DOHH2 (cell line): ENCODE data around the gene LEF1.
A peak's percentile ranks its signal among the peaks of the same experiment; 100 is the strongest.

Experiments used
- H3F3A ChIP-seq: fragments of 200-600 bp; sonication (generic), shearing (Covaris generic); 2 replicates; pipeline ENCODE4 v1.6.0; 2016; ENCODE audit warnings: antibody characterized with exemption, mild to moderate bottlenecking; ENCODE audit not compliant: control insufficient read depth, insufficient read depth
- H3K27ac ChIP-seq: fragments of 200-600 bp; sonication (generic); 2 replicates; pipeline ENCODE4 v1.5.1; 2014; ENCODE audit warnings: low read depth, mild to moderate bottlenecking, low read length, moderate library complexity
- H3K27me3 ChIP-seq: fragments of 200-600 bp; sonication (generic); 2 replicates; pipeline ENCODE4 v1.6.1; 2014; ENCODE audit warnings: mild to moderate bottlenecking, low read length, mixed read lengths; ENCODE audit not compliant: control insufficient read depth
- H3K36me3 ChIP-seq: fragments of 200-600 bp; sonication (generic); 2 replicates; pipeline ENCODE4 v1.6.1; 2014; ENCODE audit warnings: mild to moderate bottlenecking, low read length, moderate library complexity, mixed read lengths; ENCODE audit not compliant: control insufficient read depth
- H3K4me1 ChIP-seq: fragments of 200-600 bp; sonication (generic); 2 replicates; pipeline ENCODE4 v1.6.1; 2014; ENCODE audit warnings: mild to moderate bottlenecking, low read length, mixed read lengths; ENCODE audit not compliant: control insufficient read depth
- H3K4me2 ChIP-seq: fragments of 200-600 bp; sonication (generic); 2 replicates; pipeline ENCODE4 v1.6.0; 2014; ENCODE audit warnings: mild to moderate bottlenecking, low read length, moderate library complexity
- H3K4me3 ChIP-seq: fragments of 200-600 bp; sonication (generic); 2 replicates; pipeline ENCODE4 v1.5.1; 2014; ENCODE audit warnings: mild to moderate bottlenecking, low read length, mixed read lengths
- H3K79me2 ChIP-seq: fragments of 200-600 bp; sonication (generic); 2 replicates; pipeline ENCODE4 v1.6.1; 2014; ENCODE audit warnings: mild to moderate bottlenecking, low read length, mixed read lengths; ENCODE audit not compliant: control insufficient read depth
- H3K9me2 ChIP-seq: fragments of 200-600 bp; sonication (generic); replicated peaks from 2 replicates; pipeline ENCODE4 v1.6.1; 2014; ENCODE audit warnings: mild to moderate bottlenecking, low read length, mixed read lengths; ENCODE audit not compliant: control insufficient read depth
- H3K9me3 ChIP-seq: fragments of 200-600 bp; sonication (generic); 2 replicates; pipeline ENCODE4 v1.6.1; 2014; ENCODE audit warnings: antibody characterized with exemption, low read length, mixed read lengths; ENCODE audit not compliant: control insufficient read depth, insufficient read depth
- H4K20me1 ChIP-seq: fragments of 200-600 bp; sonication (generic); 2 replicates; pipeline ENCODE4 v1.6.0; 2014; ENCODE audit warnings: low read depth, mild to moderate bottlenecking, antibody characterized with exemption, low read length, moderate library complexity; ENCODE audit not compliant: control insufficient read depth, insufficient read depth
- CTCF ChIP-seq: fragments of 200-600 bp; sonication (generic); IDR thresholded peaks from one replicate; pipeline ENCODE4 v1.5.1; 2014; ENCODE audit warnings: antibody characterized with exemption, mild to moderate bottlenecking, low read depth, low read length; ENCODE audit not compliant: poor library complexity, severe bottlenecking
- EZH2phosphoT487 ChIP-seq: fragments of 200-600 bp; sonication (generic); IDR thresholded peaks from 2 replicates; pipeline ENCODE4 v1.6.1; 2017; ENCODE audit warnings: borderline replicate concordance, mild to moderate bottlenecking, antibody characterized with exemption, low read length, moderate library complexity, mixed read lengths

LEF1 gene

DNA sequence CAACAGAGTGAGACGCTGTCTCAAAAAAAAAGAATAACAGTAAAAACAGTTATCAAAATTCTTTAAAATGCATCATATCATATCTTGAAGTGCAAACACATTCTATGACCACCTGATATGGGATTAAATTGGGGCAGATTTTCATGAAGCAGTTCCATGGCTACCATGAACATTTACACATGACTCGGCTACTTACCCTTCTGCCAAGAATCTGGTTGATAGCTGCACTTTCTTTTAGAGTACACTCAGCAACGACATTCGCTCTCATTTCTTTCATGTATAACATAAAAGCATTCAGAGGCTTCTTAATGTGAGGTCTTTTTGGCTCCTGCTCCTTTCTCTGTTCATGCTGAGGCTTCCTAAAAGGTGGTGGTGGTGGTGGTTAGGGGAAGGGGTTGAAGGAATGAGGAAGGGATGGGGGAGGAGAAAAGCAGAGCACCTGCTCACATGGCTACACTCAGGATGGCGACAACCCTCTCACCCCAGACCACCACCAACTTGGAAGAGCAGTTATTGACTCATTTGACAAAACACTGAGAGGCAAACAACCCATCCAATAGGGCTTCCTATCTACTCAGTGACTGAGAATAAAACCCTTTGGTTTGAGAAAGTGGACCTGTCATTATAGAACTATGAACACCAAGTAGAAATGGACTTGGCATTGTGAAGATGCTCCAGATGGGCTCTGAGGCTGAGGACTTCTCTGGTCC lies 90.6 kb downstream of the LEF1 start:
- TF ChIP-seq CTCF, result no peak
- TF ChIP-seq EZH2phosphoT487, result no peak

DNA sequence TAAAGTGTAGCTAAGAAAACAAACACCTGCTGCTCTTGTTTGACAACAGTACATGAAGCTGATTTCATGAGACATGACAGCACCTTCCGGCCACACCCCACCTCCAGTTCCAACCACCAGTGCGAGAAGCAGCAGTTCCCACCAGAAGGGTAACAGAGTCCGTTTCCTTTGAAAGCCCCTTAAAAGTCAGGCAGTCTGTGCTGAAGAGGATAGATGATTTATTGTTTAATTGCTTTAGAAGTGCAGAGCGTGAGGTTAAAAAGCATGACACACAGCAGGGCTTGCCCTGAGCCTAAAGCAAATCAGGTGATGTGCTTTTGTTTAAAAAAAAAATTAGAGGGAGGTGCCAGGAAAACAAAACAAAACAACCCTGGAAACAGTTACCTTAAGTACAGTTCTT lies 96.4 kb downstream of the LEF1 start:
- Histone ChIP-seq H3F3A (no peaks in the 10 kb centered on the region), H3K36me3 (peaks cover 12% of the 10 kb centered on the region), H3K9me3 (no peaks in the 10 kb centered on the region), H3K9me2 (no peaks in the 10 kb centered on the region), H3K79me2 (no peaks in the 10 kb centered on the region), H3K4me3 (no peak overlapping the region), H4K20me1 (no peaks in the 10 kb centered on the region), H3K27ac (peak overlapping the region; percentile 67), H3K4me1 (peaks cover 46% of the 10 kb centered on the region), H3K4me2 (peak overlapping the region; percentile 24), H3K27me3 (no peaks in the 10 kb centered on the region)
- TF ChIP-seq EZH2phosphoT487 (no peak), CTCF (no peak)

More for the DNA sequence above, 90.6 kb downstream of the LEF1 start:
- Histone ChIP-seq H3F3A (no peaks in the 10 kb centered on the region), H3K27me3 (no peaks in the 10 kb centered on the region), H3K4me1 (peaks cover 18% of the 10 kb centered on the region), H3K9me2 (no peaks in the 10 kb centered on the region), H3K4me2 (no peak overlapping the region), H3K36me3 (peaks cover 32% of the 10 kb centered on the region), H3K79me2 (no peaks in the 10 kb centered on the region), H3K27ac (no peak overlapping the region), H4K20me1 (no peaks in the 10 kb centered on the region), H3K4me3 (no peak overlapping the region), H3K9me3 (no peaks in the 10 kb centered on the region)

GRCh38 chr4:108070775-108071174 lies 98.0 kb downstream of the LEF1 start:
- Histone ChIP-seq H3K4me2 (no peak overlapping the region), H3K27ac (no peak overlapping the region), H3K27me3 (no peaks in the 10 kb centered on the region), H3K4me1 (peaks cover 52% of the 10 kb centered on the region), H3K9me2 (no peaks in the 10 kb centered on the region), H3F3A (no peaks in the 10 kb centered on the region), H3K36me3 (peaks cover 12% of the 10 kb centered on the region), H4K20me1 (no peaks in the 10 kb centered on the region), H3K4me3 (no peak overlapping the region), H3K79me2 (no peaks in the 10 kb centered on the region), H3K9me3 (no peaks in the 10 kb centered on the region)
- TF ChIP-seq EZH2phosphoT487 (no peak), CTCF (no peak)
